A549 (cell line): ENCODE measurements around the gene UBE2E1. TPM values are rescaled to one million over a fixed set of nuclear protein-coding genes. Genes with fewer than 3 reads are reported as not detected.
A peak's percentile ranks its signal among the peaks of the same experiment; 100 is the strongest.

ENCODE experiments used
- ATAC-seq, 2 experiments: fragments of 200-7000 bp in 1 of 2; fragments of >200 bp in 1 of 2; cut with Nextera tagmentation in 1 of 2; cut with Tn5 transposase in 1 of 2; 3 replicates each; pipeline versions ENCODE4 v1.8.0 to v1.9.1; 2018 to 2020; ENCODE audit warnings: mild to moderate bottlenecking in 1 of 2, moderate library complexity in 1 of 2
- CTCF ChIA-PET: fragments of 300-600 bp; sonication (Branson Sonifier 250); formaldehyde crosslinking; extraction: SDS; loops from one replicate; lab custom pipeline; 2021; ENCODE audit warnings: antibody characterized with exemption, inconsistent platforms; lab: Yijun Ruan, JAX
- POLR2A ChIA-PET: fragments of 350-600 bp; formaldehyde crosslinking; extraction: SDS; loops from one replicate; lab custom pipeline; 2021; ENCODE audit warnings: antibody characterized with exemption, inconsistent platforms; lab: Yijun Ruan, JAX
- DNase-seq, 2 experiments: peaks; one replicate each; pipeline versions ENCODE4 v3.0.0 to v3.0.0-alpha.2; 2011 to 2016; ENCODE audit warnings: low read depth in 1 of 2, low spot score in 1 of 2
- FAIRE-seq: peaks from 2 replicates; lab custom pipeline; 2011; peaks lifted over from hg19 to GRCh38; lab: Jason Lieb, UNC
- H3K27ac ChIP-seq, 2 experiments: fragments of >200 bp; sonication (Bioruptor Twin); formaldehyde crosslinking; 3 replicates each; pipeline ENCODE4 v1.5.1; 2016 to 2017
- H3K4me1 ChIP-seq: fragments of >200 bp; sonication (Bioruptor Twin); formaldehyde crosslinking; 3 replicates; pipeline ENCODE4 v1.6.1; 2016
- H3K4me2 ChIP-seq: fragments of >200 bp; sonication (Bioruptor Twin); formaldehyde crosslinking; 3 replicates; pipeline ENCODE4 v1.6.1; 2016
- H3K4me3 ChIP-seq: fragments of >200 bp; sonication (Bioruptor Twin); formaldehyde crosslinking; 3 replicates; pipeline ENCODE4 v1.5.1; 2016
- H3K9me3 ChIP-seq: fragments of >200 bp; sonication (Bioruptor Twin); formaldehyde crosslinking; 3 replicates; pipeline ENCODE4 v1.6.1; 2016
- CEBPB ChIP-seq, 2 experiments: fragments of >200 bp in 1 of 2; sonication (Bioruptor Twin) in 1 of 2; formaldehyde crosslinking in 1 of 2; IDR thresholded peaks; 2 replicates each; pipeline ENCODE4 v1.6.1; 2012 to 2016
- CHD4 ChIP-seq: fragments of 200-600 bp; sonication (generic); IDR thresholded peaks from 2 replicates; pipeline ENCODE4 v1.6.1; 2016; ENCODE audit warnings: antibody characterized with exemption, mild to moderate bottlenecking, borderline replicate concordance
- CTCF ChIP-seq: fragments of >200 bp; sonication (Bioruptor Twin); formaldehyde crosslinking; IDR thresholded peaks from 3 replicates; pipeline ENCODE4 v1.5.1; 2016
- ESRRA ChIP-seq: fragments of 150-350 bp; IDR thresholded peaks from 2 replicates; pipeline ENCODE4 v1.6.1; 2014; ENCODE audit warnings: mild to moderate bottlenecking, low read length, borderline replicate concordance
- FOXS1 ChIP-seq: fragments of 250-450 bp; sonication (Bioruptor Pico); IDR thresholded peaks from 2 replicates; pipeline ENCODE4 v1.5.0; 2020; ENCODE audit warnings: mild to moderate bottlenecking, moderate library complexity
- HDAC2 ChIP-seq: fragments of 200-600 bp; sonication (generic); IDR thresholded peaks from 2 replicates; pipeline ENCODE4 v1.6.1; 2016
- HOXA7 ChIP-seq: fragments of 250-450 bp; sonication (Bioruptor Pico); IDR thresholded peaks from 2 replicates; pipeline ENCODE4 v1.5.0; 2020; ENCODE audit warnings: mild to moderate bottlenecking, moderate library complexity
- HOXB13 ChIP-seq: fragments of 250-450 bp; sonication (Bioruptor Pico); IDR thresholded peaks from 2 replicates; pipeline ENCODE4 v1.5.0; 2020; ENCODE audit warnings: low read depth, mild to moderate bottlenecking, moderate library complexity
- HOXB5 ChIP-seq: fragments of 250-450 bp; sonication (Bioruptor Pico); IDR thresholded peaks from 2 replicates; pipeline ENCODE4 v1.5.0; 2020; ENCODE audit warnings: mild to moderate bottlenecking, moderate library complexity
- JUN ChIP-seq, 2 experiments: fragments of >200 bp; sonication (Bioruptor Twin); formaldehyde crosslinking; IDR thresholded peaks; 2 replicates in 1 of 2; 3 replicates in 1 of 2; pipeline ENCODE4 v1.6.1; 2016 to 2017
- KDM1A ChIP-seq: fragments of 200-600 bp; sonication (generic); IDR thresholded peaks from 2 replicates; pipeline ENCODE4 v1.6.1; 2016; ENCODE audit warnings: low read depth, mild to moderate bottlenecking
- KDM5A ChIP-seq: fragments of 200-600 bp; sonication (generic); IDR thresholded peaks from 2 replicates; pipeline ENCODE4 v1.6.1; 2016; ENCODE audit warnings: antibody characterized with exemption, mild to moderate bottlenecking
- NR3C1 ChIP-seq: fragments of >200 bp; sonication (Bioruptor Twin); formaldehyde crosslinking; IDR thresholded peaks from 3 replicates; pipeline ENCODE4 v1.6.1; 2017
- PBX3 ChIP-seq: IDR thresholded peaks from 2 replicates; pipeline ENCODE4 v1.6.1; 2012
- PHF8 ChIP-seq: fragments of 200-600 bp; sonication (generic); IDR thresholded peaks from 2 replicates; pipeline ENCODE4 v1.6.1; 2016; ENCODE audit warnings: low read depth, mild to moderate bottlenecking, antibody characterized with exemption, moderate library complexity, borderline replicate concordance
- RCOR1 ChIP-seq: fragments of 150-350 bp; IDR thresholded peaks from 2 replicates; pipeline ENCODE4 v1.6.1; 2014; ENCODE audit warnings: antibody characterized with exemption, low read length, low read depth
- REST ChIP-seq: fragments of 200-600 bp; sonication (generic); IDR thresholded peaks from 2 replicates; pipeline ENCODE4 v1.6.1; 2016; ENCODE audit warnings: antibody characterized with exemption, mild to moderate bottlenecking, moderate library complexity
- RNF2 ChIP-seq: fragments of 200-600 bp; sonication (generic); IDR thresholded peaks from 2 replicates; pipeline ENCODE4 v1.6.1; 2016; ENCODE audit warnings: low read depth, mild to moderate bottlenecking, antibody characterized with exemption, moderate library complexity, borderline replicate concordance
- ZC3H11A ChIP-seq: fragments of 450-650 bp; IDR thresholded peaks from 2 replicates; pipeline ENCODE4 v1.6.1; 2014; ENCODE audit warnings: antibody characterized with exemption, mild to moderate bottlenecking
- ZNF302 ChIP-seq: fragments of 250-450 bp; sonication (Bioruptor Pico); IDR thresholded peaks from 2 replicates; pipeline ENCODE4 v1.9.0; 2021; ENCODE audit warnings: inconsistent platforms, mild to moderate bottlenecking, moderate library complexity
- WGBS: methylation state at CpG from one replicate; pipeline ENCODE4 v1.1.6; 2017; ENCODE audit errors: missing lambda C conversion rate; 5-methylcytosine and 5-hydroxymethylcytosine counted together
- polyA plus RNA-seq, 4 experiments: library from polyadenylated mRNA; depleted of rRNA in 3 of 4; stranded (reverse); fragments of >200 nt; fragmentation: RNase III in 1 of 4; extraction: RNeasy Plus Mini Kit Qiagen cat#74134 plus additional on column Dnase treatment in 1 of 4; gene quantifications; 2 replicates in 3 of 4; 3 replicates in 1 of 4; pipeline ENCODE4 v1.2.3, GENCODE V29; 2011 to 2017
- TF ChIP-seq, protein P1 (sequence below): fragments of 250-450 bp; sonication (Bioruptor Pico); IDR thresholded peaks from 2 replicates; pipeline ENCODE4 v1.5.0; 2020; ENCODE audit warnings: low read depth, mild to moderate bottlenecking, moderate library complexity
- TF ChIP-seq, protein P2 (sequence below): fragments of >200 bp; sonication (Bioruptor Twin); formaldehyde crosslinking; IDR thresholded peaks from 2 replicates; pipeline ENCODE4 v1.6.1; 2016

UBE2E1 gene
- polyA plus RNA-seq, 2 of the 4 experiments (the other 2 are of a cell fraction), result 151 to 198 TPM

GRCh38 chr3:23756206-23756840 lies 49.4 kb upstream of the UBE2E1 start:
- Histone ChIP-seq H3K4me1 (peaks cover 11% of the 10 kb centered on the region), H3K9me3 (no peaks in the 10 kb centered on the region), H3K4me3 (no peak overlapping the region), H3K27ac (no peak overlapping the region), H3K4me2 (no peak overlapping the region)
- POLR2A ChIA-PET, result interaction anchor here (0.6 kb wide), 1 partner anchor 148 kb away, joined by 3 read pairs; no protein-coding TSS in a partner anchor
- 70% methylated on average over 3 of the region's 3 CpGs for WGBS
- TF ChIP-seq ZC3H11A, result no peak
- no peak for TF ChIP-seq CHD4
- no peak for TF ChIP-seq CEBPB (IDR thresholded peaks at IDR 0.05)
- TF ChIP-seq NR3C1, result no peak
- no peak for TF ChIP-seq HOXB5 (CRISPR knock-in tag)
- TF ChIP-seq KDM1A, result no peak
- TF ChIP-seq HOXB13 (CRISPR knock-in tag), result no peak
- TF ChIP-seq ESRRA, result no peak
- TF ChIP-seq, protein P1, sequence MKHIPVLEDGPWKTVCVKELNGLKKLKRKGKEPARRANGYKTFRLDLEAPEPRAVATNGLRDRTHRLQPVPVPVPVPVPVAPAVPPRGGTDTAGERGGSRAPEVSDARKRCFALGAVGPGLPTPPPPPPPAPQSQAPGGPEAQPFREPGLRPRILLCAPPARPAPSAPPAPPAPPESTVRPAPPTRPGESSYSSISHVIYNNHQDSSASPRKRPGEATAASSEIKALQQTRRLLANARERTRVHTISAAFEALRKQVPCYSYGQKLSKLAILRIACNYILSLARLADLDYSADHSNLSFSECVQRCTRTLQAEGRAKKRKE (CRISPR knock-in tag), result no peak
- TF ChIP-seq KDM5A, result no peak
- TF ChIP-seq, protein P2, sequence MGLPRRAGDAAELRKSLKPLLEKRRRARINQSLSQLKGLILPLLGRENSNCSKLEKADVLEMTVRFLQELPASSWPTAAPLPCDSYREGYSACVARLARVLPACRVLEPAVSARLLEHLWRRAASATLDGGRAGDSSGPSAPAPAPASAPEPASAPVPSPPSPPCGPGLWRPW, result no peak
- TF ChIP-seq REST, result no peak
- TF ChIP-seq HOXA7 (CRISPR knock-in tag), result no peak
- no peak for TF ChIP-seq RNF2
- TF ChIP-seq CTCF, result no peak
- no peak for TF ChIP-seq PBX3
- no peak for TF ChIP-seq JUN (IDR thresholded peaks at IDR 0.05)
- FAIRE-seq (no peak), DNase-seq (no peak), ATAC-seq (peak in 1 of 2 experiments; percentile 24; a peak in 1 of 6 replicates)
- CTCF ChIA-PET, result interaction anchor here (0.7 kb wide), 1 partner anchor 72 kb away, joined by 3 read pairs; no protein-coding TSS in a partner anchor

DNA sequence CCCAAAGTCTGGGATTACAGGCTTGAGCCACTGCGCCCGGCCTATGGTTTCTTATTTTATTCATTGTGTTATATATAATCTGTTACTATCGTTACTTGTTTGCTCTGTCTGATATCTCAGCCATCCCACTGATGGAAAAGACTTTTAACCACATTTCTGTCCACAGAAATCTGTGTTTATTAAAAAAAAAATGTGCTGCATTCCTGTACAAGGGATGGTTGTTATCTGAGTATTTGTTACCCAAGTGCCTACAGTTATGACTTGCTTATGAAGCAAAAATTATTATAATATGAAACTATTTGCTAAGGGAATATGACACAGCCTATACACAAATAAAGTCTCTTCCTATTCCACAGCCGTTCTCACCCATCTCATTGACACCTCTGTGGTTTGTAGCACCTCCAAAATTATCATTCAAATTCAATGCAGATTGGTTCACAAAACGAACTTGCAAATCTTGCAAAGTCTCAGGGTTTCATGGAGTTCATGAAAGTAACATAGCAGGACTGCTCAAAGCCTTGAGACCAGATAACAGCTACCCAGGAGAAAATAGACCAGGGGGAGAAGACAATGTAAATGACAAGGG lies 47.4 kb upstream of the UBE2E1 start:
- DNase-seq (no peak), FAIRE-seq (no peak), ATAC-seq (no peak)
- Histone ChIP-seq H3K27ac (no peak overlapping the region; a peak in 1 of 6 replicates), H3K4me3 (no peak overlapping the region), H3K4me1 (no peaks in the 10 kb centered on the region), H3K9me3 (no peaks in the 10 kb centered on the region), H3K4me2 (no peak overlapping the region)
- ChIA-PET POLR2A (no interaction called here), CTCF (no interaction called here)
- TF ChIP-seq ZNF302 (no peak), PHF8 (no peak), RCOR1 (no peak), HDAC2 (no peak), ZC3H11A (no peak), FOXS1 (CRISPR knock-in tag) (no peak)
- TF ChIP-seq, protein P1 (CRISPR knock-in tag), result no peak
- WGBS, result 77% methylated on average over 5 of the region's 5 CpGs
